Liver (tissue), 9 donors: ENCODE data around the gene ZBTB21. TPM values are rescaled to one million over a fixed set of nuclear protein-coding genes. Genes with fewer than 3 reads are reported as not detected.

Source experiments
- DNase-seq: peaks from one replicate; pipeline ENCODE4 v3.0.0-alpha.2; 2017; ENCODE audit warnings: low spot score
- H3K27ac ChIP-seq, 2 donors: one replicate each; pipeline ENCODE4 v1.7.0; 2013; ENCODE audit warnings: inconsistent platforms in 2 of 2, low read length in 2 of 2, control low read depth in 1 of 2, low read depth in 1 of 2, mild to moderate bottlenecking in 1 of 2
- H3K27me3 ChIP-seq, 4 donors: one replicate each; pipeline versions ENCODE4 v1.6.1 to v1.7.0; 2013; ENCODE audit warnings: low read length in 3 of 4, inconsistent platforms in 1 of 4, mild to moderate bottlenecking in 1 of 4, moderate library complexity in 1 of 4; ENCODE audit not compliant: control insufficient read depth in 4 of 4, insufficient read depth in 4 of 4
- H3K36me3 ChIP-seq, 4 donors: one replicate each; pipeline versions ENCODE4 v1.6.1 to v1.7.0; 2013; ENCODE audit warnings: low read length in 3 of 4, mild to moderate bottlenecking in 3 of 4, low read depth in 1 of 4, moderate library complexity in 1 of 4; ENCODE audit not compliant: control insufficient read depth in 4 of 4, insufficient read depth in 3 of 4
- H3K4me1 ChIP-seq, 4 donors: one replicate each; pipeline versions ENCODE4 v1.6.1 to v1.7.0; 2013; ENCODE audit warnings: low read length in 3 of 4, mild to moderate bottlenecking in 3 of 4, moderate library complexity in 1 of 4; ENCODE audit not compliant: control insufficient read depth in 4 of 4, insufficient read depth in 4 of 4
- H3K4me3 ChIP-seq, 3 donors: one replicate each; pipeline versions ENCODE4 v1.6.1 to v1.7.0; 2013; ENCODE audit warnings: low read length in 3 of 3, control low read depth in 1 of 3, low read depth in 1 of 3, mild to moderate bottlenecking in 1 of 3
- H3K9ac ChIP-seq, 2 donors: one replicate each; pipeline ENCODE4 v1.7.0; 2013; ENCODE audit warnings: low read length in 2 of 2, mild to moderate bottlenecking in 2 of 2, moderate library complexity in 2 of 2, control low read depth in 1 of 2, low read depth in 1 of 2
- H3K9me3 ChIP-seq, 4 donors: one replicate each; pipeline versions ENCODE4 v1.6.1 to v1.7.0; 2013; ENCODE audit warnings: low read length in 3 of 4; ENCODE audit not compliant: control insufficient read depth in 4 of 4
- FOXA2 ChIP-seq: IDR thresholded peaks from 2 replicates; pipeline ENCODE4 v1.6.1; 2016; ENCODE audit warnings: antibody characterized with exemption
- GABPA ChIP-seq, 2 donors: IDR thresholded peaks in 1 of 2; conservative IDR thresholded peaks in 1 of 2; 2 replicates each; pipeline ENCODE4 v1.6.1; 2016; ENCODE audit warnings: antibody characterized with exemption in 2 of 2, mild to moderate bottlenecking in 1 of 2, moderate library complexity in 1 of 2
- HNF4A ChIP-seq, 2 donors: conservative IDR thresholded peaks; 2 replicates each; pipeline ENCODE4 v1.6.1; 2016; ENCODE audit warnings: antibody characterized with exemption in 2 of 2, mild to moderate bottlenecking in 2 of 2
- HNF4G ChIP-seq: IDR thresholded peaks from 2 replicates; pipeline ENCODE4 v1.6.1; 2016; ENCODE audit warnings: antibody characterized with exemption
- JUND ChIP-seq, 2 donors: IDR thresholded peaks; 2 replicates each; pipeline ENCODE4 v1.6.1; 2016; ENCODE audit warnings: antibody characterized with exemption in 2 of 2
- NR2F2 ChIP-seq: IDR thresholded peaks from 2 replicates; pipeline ENCODE4 v1.6.1; 2016; ENCODE audit warnings: antibody characterized with exemption
- RAD21 ChIP-seq, 2 donors: IDR thresholded peaks; 2 replicates each; pipeline ENCODE4 v1.6.1; 2016; ENCODE audit warnings: antibody characterized with exemption in 2 of 2, mild to moderate bottlenecking in 2 of 2
- TAF1 ChIP-seq: conservative IDR thresholded peaks from 2 replicates; pipeline ENCODE4 v1.6.1; 2016; ENCODE audit warnings: antibody characterized with exemption, mild to moderate bottlenecking
- YY1 ChIP-seq: IDR thresholded peaks from 2 replicates; pipeline ENCODE4 v1.6.1; 2016; ENCODE audit warnings: antibody characterized with exemption, mild to moderate bottlenecking
- WGBS: extraction: QIAGEN DNeasy Blood & Tissue Kit; methylation state at CpG from one replicate; pipeline ENCODE4 v1.1.7; 2013; 5-methylcytosine and 5-hydroxymethylcytosine counted together
- polyA plus RNA-seq, 2 donors: library from polyadenylated mRNA; stranded (reverse) in 1 of 2; unstranded in 1 of 2; fragments of 200-250 nt in 1 of 2; fragments of >200 nt in 1 of 2; fragmentation: Nextera tagmentation in 1 of 2; extraction: Ambion mirVana in 1 of 2; gene quantifications; one replicate each; pipeline versions ENCODE4 v1.2.1 to v1.2.3, GENCODE V29; 2013 to 2015
- total RNA-seq, 2 donors: library from RNA; depleted of rRNA; stranded (reverse); fragments of >200 nt; gene quantifications; one replicate each; pipeline ENCODE4 v1.2.3, GENCODE V29; 2014
- TF ChIP-seq, protein P1 (sequence below): IDR thresholded peaks from 2 replicates; pipeline ENCODE4 v1.6.1; 2016; ENCODE audit warnings: antibody characterized with exemption
- TF ChIP-seq, protein P2 (sequence below): fragments of 150-350 bp; IDR thresholded peaks from 2 replicates; pipeline ENCODE4 v1.5.1; 2017; ENCODE audit warnings: improper control_type of control experiment, low read depth, low read length; ENCODE audit not compliant: missing input control
- TF ChIP-seq, protein P3 (sequence below): IDR thresholded peaks from 2 replicates; pipeline ENCODE4 v1.6.1; 2016; ENCODE audit warnings: antibody characterized with exemption, mild to moderate bottlenecking
- TF ChIP-seq, protein P4 (sequence below): IDR thresholded peaks from 2 replicates; pipeline ENCODE4 v1.6.1; 2016; ENCODE audit warnings: antibody characterized with exemption
- donor health status: healthy.
- donor health status: healthy.
- donor health status: healthy.
- donor health status: healthy.
- donor health status: healthy.

The ZBTB21 gene
- total and polyA plus RNA-seq, 4 donors = 3.1 to 14.1 (median 4.0) TPM

DNA sequence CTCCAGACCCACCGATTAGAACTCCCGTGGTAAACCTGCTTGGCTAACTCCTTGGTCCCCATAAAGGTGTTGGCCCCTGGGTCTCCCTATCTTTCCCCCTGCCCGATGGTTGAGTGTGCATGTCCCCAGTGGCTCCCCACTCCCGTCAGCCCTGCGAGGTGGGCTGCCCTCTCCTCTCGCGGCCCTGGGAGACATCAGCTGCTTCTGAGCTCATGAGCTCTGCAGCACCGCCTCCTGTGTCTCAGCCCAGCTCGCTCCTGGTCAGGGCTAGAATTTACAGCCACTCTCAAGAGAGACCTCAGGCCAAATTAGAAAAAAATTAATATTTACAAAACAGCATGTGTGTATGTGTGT, 15.9 kb upstream of the ZBTB21 start:
- Histone ChIP-seq H3K9me3 (no peaks in the 10 kb centered on the region), H3K4me3 (no peak overlapping the region), H3K36me3 (no peaks in the 10 kb centered on the region), H3K4me1 (no peaks in the 10 kb centered on the region), H3K27ac (no peak overlapping the region), H3K27me3 (no peaks in the 10 kb centered on the region), H3K9ac (no peak overlapping the region)
- no peak for TF ChIP-seq YY1
- TF ChIP-seq, protein P1, sequence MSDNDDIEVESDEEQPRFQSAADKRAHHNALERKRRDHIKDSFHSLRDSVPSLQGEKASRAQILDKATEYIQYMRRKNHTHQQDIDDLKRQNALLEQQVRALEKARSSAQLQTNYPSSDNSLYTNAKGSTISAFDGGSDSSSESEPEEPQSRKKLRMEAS = no peak
- TF ChIP-seq, protein P2, sequence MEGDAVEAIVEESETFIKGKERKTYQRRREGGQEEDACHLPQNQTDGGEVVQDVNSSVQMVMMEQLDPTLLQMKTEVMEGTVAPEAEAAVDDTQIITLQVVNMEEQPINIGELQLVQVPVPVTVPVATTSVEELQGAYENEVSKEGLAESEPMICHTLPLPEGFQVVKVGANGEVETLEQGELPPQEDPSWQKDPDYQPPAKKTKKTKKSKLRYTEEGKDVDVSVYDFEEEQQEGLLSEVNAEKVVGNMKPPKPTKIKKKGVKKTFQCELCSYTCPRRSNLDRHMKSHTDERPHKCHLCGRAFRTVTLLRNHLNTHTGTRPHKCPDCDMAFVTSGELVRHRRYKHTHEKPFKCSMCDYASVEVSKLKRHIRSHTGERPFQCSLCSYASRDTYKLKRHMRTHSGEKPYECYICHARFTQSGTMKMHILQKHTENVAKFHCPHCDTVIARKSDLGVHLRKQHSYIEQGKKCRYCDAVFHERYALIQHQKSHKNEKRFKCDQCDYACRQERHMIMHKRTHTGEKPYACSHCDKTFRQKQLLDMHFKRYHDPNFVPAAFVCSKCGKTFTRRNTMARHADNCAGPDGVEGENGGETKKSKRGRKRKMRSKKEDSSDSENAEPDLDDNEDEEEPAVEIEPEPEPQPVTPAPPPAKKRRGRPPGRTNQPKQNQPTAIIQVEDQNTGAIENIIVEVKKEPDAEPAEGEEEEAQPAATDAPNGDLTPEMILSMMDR = no peak
- TF ChIP-seq HNF4G = no peak
- TF ChIP-seq TAF1 = no peak
- no peak for TF ChIP-seq HNF4A (conservative IDR thresholded peaks at IDR 0.05)
- TF ChIP-seq RAD21 (IDR thresholded peaks at IDR 0.05) = no peak
- TF ChIP-seq, protein P3, sequence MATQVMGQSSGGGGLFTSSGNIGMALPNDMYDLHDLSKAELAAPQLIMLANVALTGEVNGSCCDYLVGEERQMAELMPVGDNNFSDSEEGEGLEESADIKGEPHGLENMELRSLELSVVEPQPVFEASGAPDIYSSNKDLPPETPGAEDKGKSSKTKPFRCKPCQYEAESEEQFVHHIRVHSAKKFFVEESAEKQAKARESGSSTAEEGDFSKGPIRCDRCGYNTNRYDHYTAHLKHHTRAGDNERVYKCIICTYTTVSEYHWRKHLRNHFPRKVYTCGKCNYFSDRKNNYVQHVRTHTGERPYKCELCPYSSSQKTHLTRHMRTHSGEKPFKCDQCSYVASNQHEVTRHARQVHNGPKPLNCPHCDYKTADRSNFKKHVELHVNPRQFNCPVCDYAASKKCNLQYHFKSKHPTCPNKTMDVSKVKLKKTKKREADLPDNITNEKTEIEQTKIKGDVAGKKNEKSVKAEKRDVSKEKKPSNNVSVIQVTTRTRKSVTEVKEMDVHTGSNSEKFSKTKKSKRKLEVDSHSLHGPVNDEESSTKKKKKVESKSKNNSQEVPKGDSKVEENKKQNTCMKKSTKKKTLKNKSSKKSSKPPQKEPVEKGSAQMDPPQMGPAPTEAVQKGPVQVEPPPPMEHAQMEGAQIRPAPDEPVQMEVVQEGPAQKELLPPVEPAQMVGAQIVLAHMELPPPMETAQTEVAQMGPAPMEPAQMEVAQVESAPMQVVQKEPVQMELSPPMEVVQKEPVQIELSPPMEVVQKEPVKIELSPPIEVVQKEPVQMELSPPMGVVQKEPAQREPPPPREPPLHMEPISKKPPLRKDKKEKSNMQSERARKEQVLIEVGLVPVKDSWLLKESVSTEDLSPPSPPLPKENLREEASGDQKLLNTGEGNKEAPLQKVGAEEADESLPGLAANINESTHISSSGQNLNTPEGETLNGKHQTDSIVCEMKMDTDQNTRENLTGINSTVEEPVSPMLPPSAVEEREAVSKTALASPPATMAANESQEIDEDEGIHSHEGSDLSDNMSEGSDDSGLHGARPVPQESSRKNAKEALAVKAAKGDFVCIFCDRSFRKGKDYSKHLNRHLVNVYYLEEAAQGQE = no peak
- no peak for TF ChIP-seq FOXA2
- TF ChIP-seq, protein P4, sequence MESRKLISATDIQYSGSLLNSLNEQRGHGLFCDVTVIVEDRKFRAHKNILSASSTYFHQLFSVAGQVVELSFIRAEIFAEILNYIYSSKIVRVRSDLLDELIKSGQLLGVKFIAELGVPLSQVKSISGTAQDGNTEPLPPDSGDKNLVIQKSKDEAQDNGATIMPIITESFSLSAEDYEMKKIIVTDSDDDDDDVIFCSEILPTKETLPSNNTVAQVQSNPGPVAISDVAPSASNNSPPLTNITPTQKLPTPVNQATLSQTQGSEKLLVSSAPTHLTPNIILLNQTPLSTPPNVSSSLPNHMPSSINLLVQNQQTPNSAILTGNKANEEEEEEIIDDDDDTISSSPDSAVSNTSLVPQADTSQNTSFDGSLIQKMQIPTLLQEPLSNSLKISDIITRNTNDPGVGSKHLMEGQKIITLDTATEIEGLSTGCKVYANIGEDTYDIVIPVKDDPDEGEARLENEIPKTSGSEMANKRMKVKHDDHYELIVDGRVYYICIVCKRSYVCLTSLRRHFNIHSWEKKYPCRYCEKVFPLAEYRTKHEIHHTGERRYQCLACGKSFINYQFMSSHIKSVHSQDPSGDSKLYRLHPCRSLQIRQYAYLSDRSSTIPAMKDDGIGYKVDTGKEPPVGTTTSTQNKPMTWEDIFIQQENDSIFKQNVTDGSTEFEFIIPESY = no peak
- no peak for TF ChIP-seq JUND (IDR thresholded peaks at IDR 0.05)
- 84% methylated on average over 9 of the region's 9 CpGs for WGBS
- no peak for DNase-seq

DNA sequence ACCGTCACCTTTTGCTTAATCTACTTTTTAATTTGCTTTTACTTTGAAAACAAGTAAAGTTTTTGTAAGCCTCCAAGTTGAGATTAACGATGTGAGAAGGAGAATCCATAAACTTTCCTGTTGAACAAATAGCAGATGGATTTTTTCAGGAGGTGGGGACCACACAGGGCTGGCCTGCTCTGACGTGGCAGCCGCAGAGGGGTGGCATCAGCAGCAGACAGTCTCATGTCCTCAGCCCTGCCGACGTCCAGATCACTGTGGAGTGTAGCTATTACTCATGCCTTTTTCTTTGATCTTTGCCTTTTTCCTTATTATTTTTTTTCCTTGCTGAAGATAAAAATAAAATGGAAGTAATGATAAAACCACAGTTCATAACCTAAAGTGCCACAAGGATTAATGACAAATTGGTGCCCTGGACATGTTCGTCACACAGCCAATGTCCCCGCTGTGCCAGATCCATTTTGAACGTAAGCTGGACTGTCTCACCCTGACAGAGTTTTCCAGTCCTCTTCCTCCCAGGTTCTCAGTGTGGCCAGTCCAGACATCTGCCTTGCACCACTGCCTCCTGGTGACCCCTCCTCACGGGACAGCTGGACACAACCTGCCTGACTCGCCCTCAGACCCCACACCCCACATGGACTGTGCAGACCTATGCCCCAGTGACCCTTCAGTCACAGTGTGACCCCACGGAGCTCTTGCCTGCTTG, 15.4 kb upstream of the ZBTB21 start:
- Histone ChIP-seq H3K9ac (no peak overlapping the region), H3K9me3 (no peaks in the 10 kb centered on the region), H3K4me1 (no peaks in the 10 kb centered on the region), H3K4me3 (no peak overlapping the region), H3K27ac (no peak overlapping the region), H3K36me3 (no peaks in the 10 kb centered on the region), H3K27me3 (no peaks in the 10 kb centered on the region)
- DNase-seq = no peak
- TF ChIP-seq, protein P1 = no peak
- no peak for TF ChIP-seq GABPA (IDR thresholded peaks at IDR 0.05 in 1 of 2, conservative IDR thresholded peaks at IDR 0.05 in 1 of 2)
- TF ChIP-seq, protein P4 = no peak
- no peak for TF ChIP-seq RAD21 (IDR thresholded peaks at IDR 0.05)
- no peak for TF ChIP-seq NR2F2
- WGBS = 79% methylated on average over 12 of the region's 12 CpGs
